Mucosa of rectum (tissue), 2 donors: ENCODE measurements around the gene KRTAP13-4.

Source experiments
- H3K27ac ChIP-seq, 2 donors: one replicate each; pipeline ENCODE4 v1.7.0; 2013; ENCODE audit warnings: inconsistent platforms in 2 of 2, low read depth in 2 of 2, low read length in 2 of 2
- H3K27me3 ChIP-seq, 2 donors: one replicate each; pipeline ENCODE4 v1.7.0; 2013; ENCODE audit warnings: low read length in 2 of 2; ENCODE audit not compliant: control insufficient read depth in 2 of 2, insufficient read depth in 2 of 2
- H3K36me3 ChIP-seq, 2 donors: one replicate each; pipeline ENCODE4 v1.7.0; 2013; ENCODE audit warnings: low read length in 2 of 2; ENCODE audit not compliant: control insufficient read depth in 2 of 2, insufficient read depth in 2 of 2
- H3K4me1 ChIP-seq, 2 donors: one replicate each; pipeline ENCODE4 v1.7.0; 2013; ENCODE audit warnings: low read length in 2 of 2, mild to moderate bottlenecking in 1 of 2; ENCODE audit not compliant: control insufficient read depth in 2 of 2, insufficient read depth in 2 of 2
- H3K4me3 ChIP-seq, 2 donors: one replicate each; pipeline ENCODE4 v1.7.0; 2013; ENCODE audit warnings: low read length in 2 of 2
- H3K9ac ChIP-seq, 2 donors: one replicate each; pipeline ENCODE4 v1.7.0; 2013; ENCODE audit warnings: low read length in 2 of 2, low read depth in 1 of 2, mild to moderate bottlenecking in 1 of 2
- H3K9me3 ChIP-seq, 2 donors: one replicate each; pipeline ENCODE4 v1.7.0; 2013; ENCODE audit warnings: low read length in 2 of 2; ENCODE audit not compliant: control insufficient read depth in 2 of 2
- donor health status: healthy.
- donor health status: Normal muscosa, but diverticular disease.

Gene KRTAP13-4

DNA sequence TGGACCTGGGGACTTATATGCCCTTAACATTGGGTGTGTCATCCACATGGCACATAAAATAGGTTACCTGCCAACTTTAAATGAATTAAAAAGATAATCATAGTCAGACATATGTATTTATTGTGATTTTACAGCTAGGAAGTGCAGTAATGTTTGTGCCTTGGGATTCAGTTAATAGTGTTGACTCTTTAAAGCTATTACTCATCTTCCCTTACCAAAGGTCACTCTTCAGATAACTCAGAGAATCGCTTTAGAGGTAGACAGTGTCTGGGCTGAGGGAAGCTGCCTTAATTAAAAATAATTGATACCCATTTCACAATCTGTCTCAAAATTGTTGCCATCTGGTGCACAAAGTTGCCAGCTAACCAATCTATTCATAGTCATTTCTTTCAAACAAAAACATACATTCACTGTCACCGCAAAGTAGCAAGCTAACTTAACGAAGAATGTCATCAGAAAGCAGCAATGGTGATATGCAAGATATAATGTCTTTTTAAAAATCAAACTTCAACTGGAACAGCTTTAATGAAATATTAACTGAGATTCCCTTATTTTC, 7.1 kb downstream of the KRTAP13-4 start:
- H3K9me3 ChIP-seq = no peaks in the 10 kb centered on the region
- no peak overlapping the region for H3K27ac ChIP-seq
- H3K27me3 ChIP-seq = no peaks in the 10 kb centered on the region
- no peak overlapping the region for H3K9ac ChIP-seq
- no peaks in the 10 kb centered on the region for H3K36me3 ChIP-seq
- H3K4me1 ChIP-seq = no peaks in the 10 kb centered on the region
- no peak overlapping the region for H3K4me3 ChIP-seq

DNA sequence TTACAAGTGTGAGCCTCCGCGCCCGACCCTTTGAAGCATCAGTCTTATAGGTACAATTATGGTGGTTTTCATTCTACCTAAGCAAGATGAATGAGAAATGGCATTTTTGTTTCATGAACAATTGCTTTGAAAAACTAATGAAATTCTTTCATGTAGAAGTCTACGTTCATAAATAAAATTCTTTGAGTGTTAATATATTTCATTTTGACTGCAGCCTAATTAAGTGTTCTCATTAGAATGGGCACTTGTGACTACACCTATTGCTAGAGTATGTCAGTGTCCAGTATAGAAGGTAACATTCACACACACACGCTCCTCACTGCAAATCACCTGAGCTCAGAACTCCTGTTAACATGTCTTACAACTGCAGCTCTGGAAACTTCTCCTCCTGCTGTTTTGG, 10.0 kb downstream of the KRTAP13-4 start, which contains the start of gene KRTAP15-1:
Gene KRTAP15-1, plus strand, starts transcription at position 301 of the 400 bp plus-strand sequence. Its CDS starts 53 bp downstream, at position 354.
- Histone ChIP-seq H3K27ac (no peak within 1 kb of the TSS), H3K9me3 (peaks cover 0 to 2% of the 10 kb centered on the region in 2 donors), H3K4me3 (no peak within 1 kb of the TSS), H3K27me3 (no peaks in the 10 kb centered on the region), H3K4me1 (no peaks in the 10 kb centered on the region), H3K9ac (no peak within 1 kb of the TSS), H3K36me3 (no peaks in the 10 kb centered on the region)

DNA sequence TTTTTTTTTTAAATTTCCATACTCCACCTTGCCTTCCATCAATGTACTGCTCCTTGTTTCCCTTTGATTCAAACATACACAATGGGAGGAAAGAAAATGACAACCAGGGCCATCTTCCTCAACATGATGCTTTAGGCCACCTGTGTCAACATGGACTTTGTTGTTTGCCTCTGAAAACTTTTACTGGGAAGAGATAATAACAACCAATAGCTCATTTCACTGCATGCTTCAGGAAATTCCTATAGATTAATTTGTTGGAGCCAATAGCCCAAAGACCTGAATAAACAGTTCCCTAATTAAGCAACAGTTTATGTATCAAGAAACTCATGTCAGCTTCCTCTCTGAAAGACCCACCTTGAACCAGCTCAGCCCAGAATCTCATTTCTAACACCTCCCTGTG, 13.2 kb downstream of the KRTAP13-4 start:
- Histone ChIP-seq H3K27me3 (no peaks in the 10 kb centered on the region), H3K9me3 (peaks cover 0 to 2% of the 10 kb centered on the region in 2 donors), H3K4me1 (no peaks in the 10 kb centered on the region), H3K4me3 (no peak overlapping the region), H3K9ac (no peak overlapping the region), H3K27ac (no peak overlapping the region), H3K36me3 (no peaks in the 10 kb centered on the region)

DNA sequence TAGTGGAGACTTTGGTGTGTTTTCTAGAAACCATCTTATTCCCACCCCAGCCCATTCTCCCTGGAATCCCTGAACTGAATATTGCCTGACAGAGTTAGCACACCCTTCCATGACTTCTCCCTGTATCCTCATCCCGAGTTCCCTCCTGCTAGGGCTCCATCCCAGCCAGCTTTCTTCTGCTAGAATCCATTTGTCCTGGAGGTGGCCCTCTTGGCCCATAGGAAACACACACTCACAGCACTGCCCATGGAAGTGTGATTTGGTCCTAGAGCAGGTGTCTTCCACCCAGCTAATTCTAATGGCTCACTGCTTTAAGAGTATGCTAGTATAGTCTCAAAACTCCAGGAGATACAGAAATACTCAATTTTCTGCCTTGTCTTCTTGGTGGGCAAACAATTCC, 14.2 kb downstream of the KRTAP13-4 start:
- Histone ChIP-seq H3K27me3 (no peaks in the 10 kb centered on the region), H3K27ac (no peak overlapping the region), H3K4me3 (no peak overlapping the region), H3K9ac (no peak overlapping the region), H3K36me3 (no peaks in the 10 kb centered on the region), H3K9me3 (peaks cover 0 to 2% of the 10 kb centered on the region in 2 donors), H3K4me1 (no peaks in the 10 kb centered on the region)

GRCh38 chr21:30447056-30447455, 17.0 kb downstream of the KRTAP13-4 start:
- H3K36me3 ChIP-seq = no peaks in the 10 kb centered on the region

DNA sequence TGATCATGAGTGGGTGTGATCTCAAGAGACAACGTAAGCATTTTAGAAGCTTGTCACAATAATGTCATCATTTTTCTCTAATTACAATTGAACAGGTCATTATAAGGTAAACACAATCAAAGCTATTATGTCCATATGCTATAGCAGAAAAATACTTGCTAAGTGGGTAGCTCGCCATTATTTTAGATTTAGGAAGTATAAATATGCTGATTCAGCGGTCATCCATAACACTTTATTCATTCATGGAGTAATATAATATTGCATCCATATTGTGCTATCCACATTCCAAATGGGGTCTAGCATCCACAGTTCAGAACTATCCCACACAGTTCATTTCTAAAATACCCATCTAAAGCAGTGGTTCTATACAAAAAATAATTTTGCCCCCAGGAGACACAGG, 18.5 kb downstream of the KRTAP13-4 start:
- Histone ChIP-seq H3K9me3 (peaks cover 0 to 2% of the 10 kb centered on the region in 2 donors), H3K27me3 (no peaks in the 10 kb centered on the region), H3K4me1 (no peaks in the 10 kb centered on the region), H3K36me3 (no peaks in the 10 kb centered on the region), H3K4me3 (no peak overlapping the region), H3K27ac (no peak overlapping the region), H3K9ac (no peak overlapping the region)

More at GRCh38 chr21:30447056-30447455, 17.0 kb downstream of the KRTAP13-4 start:
- H3K9me3 ChIP-seq = peaks cover 0 to 2% of the 10 kb centered on the region in 2 donors
- H3K27ac ChIP-seq = no peak overlapping the region
- H3K4me1 ChIP-seq = no peaks in the 10 kb centered on the region
- no peak overlapping the region for H3K4me3 ChIP-seq
- H3K9ac ChIP-seq = no peak overlapping the region
- no peaks in the 10 kb centered on the region for H3K27me3 ChIP-seq

GRCh38 chr21:30463713-30464112, 33.7 kb downstream of the KRTAP13-4 start:
- Histone ChIP-seq H3K27ac (no peak overlapping the region), H3K36me3 (no peaks in the 10 kb centered on the region), H3K4me3 (no peak overlapping the region), H3K9ac (no peak overlapping the region), H3K9me3 (no peaks in the 10 kb centered on the region), H3K27me3 (no peaks in the 10 kb centered on the region), H3K4me1 (no peaks in the 10 kb centered on the region)

DNA sequence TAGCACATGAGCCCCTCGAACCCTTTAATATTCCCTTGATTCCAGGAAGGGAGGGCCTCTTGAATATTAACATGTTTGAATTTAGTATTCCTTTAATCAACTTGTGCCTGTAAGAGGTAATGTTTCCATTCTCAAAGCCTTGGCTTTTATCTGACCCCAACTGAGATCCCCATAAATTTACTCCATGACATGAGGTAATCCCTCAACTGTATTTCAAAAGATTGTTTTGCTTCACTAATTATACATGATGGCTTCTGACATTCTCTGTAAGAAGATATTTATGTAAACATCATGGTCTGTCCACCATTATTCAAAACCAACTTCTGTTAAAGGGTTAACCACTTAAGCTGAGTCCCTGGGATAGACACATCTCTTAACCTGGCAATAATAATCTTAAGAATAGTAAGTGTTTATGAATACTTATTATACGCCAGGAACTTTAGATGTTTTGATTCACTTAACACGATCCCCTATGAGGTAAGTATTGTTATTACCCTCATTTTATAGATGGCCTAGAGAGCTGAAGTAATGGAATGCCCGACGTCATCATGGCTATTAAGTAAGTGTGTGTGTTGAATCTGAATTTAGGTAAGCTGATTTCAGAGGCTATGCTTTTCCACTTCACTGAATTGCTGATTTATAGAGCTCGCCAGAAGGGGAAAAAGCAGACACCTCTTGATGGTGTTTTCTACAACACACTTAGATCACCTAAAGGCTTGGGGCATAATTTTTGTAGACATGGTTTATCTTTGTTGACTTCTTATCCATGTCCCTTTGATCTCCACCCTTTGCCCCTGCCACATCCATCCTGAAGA, 39.1 kb downstream of the KRTAP13-4 start:
- Histone ChIP-seq H3K9ac (no peak overlapping the region), H3K4me1 (no peaks in the 10 kb centered on the region), H3K9me3 (peaks cover 0 to 3% of the 10 kb centered on the region in 2 donors), H3K4me3 (no peak overlapping the region), H3K27me3 (no peaks in the 10 kb centered on the region), H3K36me3 (no peaks in the 10 kb centered on the region), H3K27ac (no peak overlapping the region)

- Histone ChIP-seq H3K27ac (no peak overlapping the region), H3K36me3 (no peaks in the 10 kb centered on the region), H3K27me3 (no peaks in the 10 kb centered on the region), H3K4me3 (no peak overlapping the region), H3K4me1 (no peaks in the 10 kb centered on the region), H3K9ac (no peak overlapping the region), H3K9me3 (peaks cover under 1 to 8% of the 10 kb centered on the region in 2 donors)
Observed at GRCh38 chr21:30478004-30478403, 48.0 kb downstream of the KRTAP13-4 start.

- Histone ChIP-seq H3K27me3 (no peaks in the 10 kb centered on the region), H3K4me1 (no peaks in the 10 kb centered on the region), H3K27ac (no peak overlapping the region), H3K9ac (no peak overlapping the region), H3K36me3 (no peaks in the 10 kb centered on the region), H3K4me3 (no peak overlapping the region), H3K9me3 (peaks cover 2 to 8% of the 10 kb centered on the region in 2 donors)
Observed at GRCh38 chr21:30479259-30479658, 49.2 kb downstream of the KRTAP13-4 start.
